ENCODE data around the gene CDC37. TPM values are rescaled to one million over a fixed set of nuclear protein-coding genes. Genes with fewer than 3 reads are reported as not detected.
"Not testable (repeated sequence)": the region's sequence is repeated elsewhere in the genome, so short reads cannot be mapped to it uniquely, and the experiment has no call there.

The CDC37 gene
- polyA plus RNA-seq, 1 experiment, result 268 TPM

DNA sequence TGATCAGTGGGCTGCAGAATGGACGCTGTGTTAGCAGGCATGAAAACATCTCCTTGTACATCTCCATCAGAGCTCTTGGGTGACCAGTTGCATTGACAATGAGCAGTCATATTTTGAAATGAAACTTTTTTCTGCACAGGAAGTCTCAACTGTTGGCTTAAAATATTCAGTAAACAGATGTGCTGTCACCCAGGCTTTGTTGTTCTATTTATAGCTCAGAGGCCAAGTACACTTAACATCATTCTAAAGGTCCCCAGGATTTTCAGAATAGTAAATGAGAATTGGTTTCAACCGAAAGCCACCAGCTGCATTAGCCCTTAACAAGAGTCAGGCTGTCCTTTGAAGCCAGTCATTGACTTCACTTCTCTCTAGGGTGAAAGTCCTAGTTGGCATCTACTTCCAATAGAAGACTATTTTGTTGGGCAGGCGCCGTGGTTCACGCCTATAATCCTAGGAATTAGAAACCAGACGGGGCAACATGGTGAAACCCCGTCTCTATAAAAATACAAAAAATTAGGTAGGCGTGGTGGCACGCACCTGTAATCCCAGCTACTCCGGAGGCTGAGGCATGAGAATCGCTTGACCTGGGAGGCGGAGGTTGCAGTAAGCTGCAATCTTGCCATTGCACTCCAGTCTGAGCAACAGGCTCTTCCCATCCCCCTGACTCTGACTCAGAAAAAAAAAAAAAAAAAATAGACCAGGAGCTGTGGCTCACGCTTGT lies 9.1 kb upstream of the CDC37 start:
- POLR2A ChIA-PET, result interaction anchor here (0.6 kb wide), 1 partner anchor 460 kb away, joined by 3 read pairs; no protein-coding TSS in a partner anchor
- Histone ChIP-seq H3K9me3 (ENCODE audit: control insufficient read depth, insufficient read depth, low read length) (peaks cover 13% of the 10 kb centered on the region), H3K27me3 (ENCODE audit: control insufficient read depth, insufficient read depth, low read length) (peaks cover 6% of the 10 kb centered on the region), H3K27ac (ENCODE audit: low read depth, low read length) (no peak overlapping the region), H3K4me3 (ENCODE audit: low read depth, low read length) (no peak overlapping the region)
- CTCF ChIA-PET, result interaction anchor here (0.5 to 1.1 kb wide), 4 partner anchors 11 to 686 kb away, joined by 3 to 5 read pairs (median 4); no protein-coding TSS in a partner anchor
- DNase-seq (ENCODE audit: low read depth, low spot score), result no peak
- no peak for TF ChIP-seq CTCF (IDR thresholded peaks at IDR 0.05; ENCODE audit: low read depth, low read length)

GRCh38 chr19:10411224-10411623 lies 7.9 kb upstream of the CDC37 start:
- H3K4me3 ChIP-seq (ENCODE audit: low read depth, low read length); CTCF ChIA-PET; H3K27me3 ChIP-seq (ENCODE audit: control insufficient read depth, insufficient read depth, low read length); H3K27ac ChIP-seq (ENCODE audit: low read depth, low read length); DNase-seq (ENCODE audit: low read depth, low spot score); POLR2A ChIA-PET; H3K9me3 ChIP-seq (ENCODE audit: control insufficient read depth, insufficient read depth, low read length): not testable (repeated sequence)

GRCh38 chr19:10408511-10409283 lies 5.4 kb upstream of the CDC37 start:
- H3K4me3 ChIP-seq (ENCODE audit: low read depth, low read length), result no peak overlapping the region
- H3K27ac ChIP-seq (ENCODE audit: low read depth, low read length), result no peak overlapping the region
- POLR2A ChIA-PET, result no interaction called here
- no peak for TF ChIP-seq CTCF (IDR thresholded peaks at IDR 0.05; ENCODE audit: low read depth, low read length)
- CTCF ChIA-PET, result interaction anchor here (1.0 to 6.3 kb wide), 2 partner anchors 8 to 17 kb away, joined by 3 to 87 read pairs; no protein-coding TSS in a partner anchor
- no peaks in the 10 kb centered on the region for H3K27me3 ChIP-seq (ENCODE audit: control insufficient read depth, insufficient read depth, low read length)
- DNase-seq (ENCODE audit: low read depth, low spot score), result no peak
- H3K9me3 ChIP-seq (ENCODE audit: control insufficient read depth, insufficient read depth, low read length), result no peaks in the 10 kb centered on the region

DNA sequence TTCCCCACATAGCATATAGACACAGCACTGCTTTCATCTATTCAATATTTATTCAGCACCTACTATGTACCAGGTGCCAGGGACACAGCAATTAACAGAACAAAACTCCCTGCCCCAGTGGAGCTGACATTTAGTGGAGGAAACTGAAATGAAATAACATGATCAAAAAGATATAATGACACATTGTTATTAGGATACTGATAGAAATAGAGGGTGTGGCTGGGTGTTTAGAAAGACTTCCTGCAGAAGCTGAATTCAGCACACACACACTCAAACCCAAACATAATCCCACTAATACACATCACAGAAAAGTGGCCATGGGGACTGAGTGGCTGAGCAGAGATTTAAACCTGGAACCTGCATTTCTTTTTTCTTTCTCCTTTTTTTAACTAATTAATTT lies 3.8 kb upstream of the CDC37 start:
- no peak for DNase-seq (ENCODE audit: low read depth, low spot score)
- ChIA-PET POLR2A (no interaction called here), CTCF (interaction anchor here (6.3 kb wide), 1 partner anchor 9 kb away, joined by 87 read pairs; no protein-coding TSS in a partner anchor)
- TF ChIP-seq CTCF (IDR thresholded peaks at IDR 0.05; ENCODE audit: low read depth, low read length), result no peak
- H3K27me3 ChIP-seq (ENCODE audit: control insufficient read depth, insufficient read depth, low read length), result no peaks in the 10 kb centered on the region
- no peak overlapping the region for H3K4me3 ChIP-seq (ENCODE audit: low read depth, low read length)
- no peak overlapping the region for H3K27ac ChIP-seq (ENCODE audit: low read depth, low read length)
- no peaks in the 10 kb centered on the region for H3K9me3 ChIP-seq (ENCODE audit: control insufficient read depth, insufficient read depth, low read length)

DNA sequence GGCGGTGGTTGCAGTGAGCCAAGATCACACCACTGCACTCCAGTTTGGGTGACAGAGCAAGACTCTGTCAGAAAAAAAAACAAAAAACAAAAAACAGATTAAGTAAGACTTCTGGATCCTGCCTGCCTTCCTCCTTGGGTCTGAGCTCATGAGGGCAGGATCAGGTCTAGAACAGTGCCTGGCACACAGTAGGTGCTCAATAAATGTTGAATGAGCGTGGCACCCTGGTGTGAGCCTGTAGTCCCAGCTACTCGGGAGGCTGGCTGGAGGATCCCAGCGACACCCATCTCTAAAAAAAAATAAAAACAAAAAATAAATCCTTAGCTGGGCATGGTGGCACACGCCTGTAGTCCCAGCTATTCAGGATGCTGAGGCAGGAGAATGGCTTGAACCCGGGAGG lies 2.8 kb upstream of the CDC37 start:
- no peaks in the 10 kb centered on the region for H3K9me3 ChIP-seq (ENCODE audit: control insufficient read depth, insufficient read depth, low read length)
- POLR2A ChIA-PET, result interaction anchor here (0.6 kb wide), 1 partner anchor 310 kb away, joined by 3 read pairs; no protein-coding TSS in a partner anchor
- TF ChIP-seq CTCF (IDR thresholded peaks at IDR 0.05; ENCODE audit: low read depth, low read length), result no peak
- H3K27me3 ChIP-seq (ENCODE audit: control insufficient read depth, insufficient read depth, low read length), result no peaks in the 10 kb centered on the region
- DNase-seq (ENCODE audit: low read depth, low spot score), result no peak
- H3K4me3 ChIP-seq (ENCODE audit: low read depth, low read length), result no peak overlapping the region
- H3K27ac ChIP-seq (ENCODE audit: low read depth, low read length), result no peak overlapping the region
- CTCF ChIA-PET, result interaction anchor here (1.1 to 6.3 kb wide), 7 partner anchors 10 to 293 kb away, joined by 3 to 87 read pairs (median 6); no protein-coding TSS in a partner anchor

All from AG04450 (cell line).